ENCODE results near the gene PLA2G3. TPM values are rescaled to one million over a fixed set of nuclear protein-coding genes. Genes with fewer than 3 reads are reported as not detected.

Gene PLA2G3
- total and polyA plus RNA-seq, 2 of the 8 experiments (the other 6 are each of a cell fraction or from before 2014, with no cell fraction given) = 18.1 to 25.9 TPM

- TF ChIP-seq, protein P1, sequence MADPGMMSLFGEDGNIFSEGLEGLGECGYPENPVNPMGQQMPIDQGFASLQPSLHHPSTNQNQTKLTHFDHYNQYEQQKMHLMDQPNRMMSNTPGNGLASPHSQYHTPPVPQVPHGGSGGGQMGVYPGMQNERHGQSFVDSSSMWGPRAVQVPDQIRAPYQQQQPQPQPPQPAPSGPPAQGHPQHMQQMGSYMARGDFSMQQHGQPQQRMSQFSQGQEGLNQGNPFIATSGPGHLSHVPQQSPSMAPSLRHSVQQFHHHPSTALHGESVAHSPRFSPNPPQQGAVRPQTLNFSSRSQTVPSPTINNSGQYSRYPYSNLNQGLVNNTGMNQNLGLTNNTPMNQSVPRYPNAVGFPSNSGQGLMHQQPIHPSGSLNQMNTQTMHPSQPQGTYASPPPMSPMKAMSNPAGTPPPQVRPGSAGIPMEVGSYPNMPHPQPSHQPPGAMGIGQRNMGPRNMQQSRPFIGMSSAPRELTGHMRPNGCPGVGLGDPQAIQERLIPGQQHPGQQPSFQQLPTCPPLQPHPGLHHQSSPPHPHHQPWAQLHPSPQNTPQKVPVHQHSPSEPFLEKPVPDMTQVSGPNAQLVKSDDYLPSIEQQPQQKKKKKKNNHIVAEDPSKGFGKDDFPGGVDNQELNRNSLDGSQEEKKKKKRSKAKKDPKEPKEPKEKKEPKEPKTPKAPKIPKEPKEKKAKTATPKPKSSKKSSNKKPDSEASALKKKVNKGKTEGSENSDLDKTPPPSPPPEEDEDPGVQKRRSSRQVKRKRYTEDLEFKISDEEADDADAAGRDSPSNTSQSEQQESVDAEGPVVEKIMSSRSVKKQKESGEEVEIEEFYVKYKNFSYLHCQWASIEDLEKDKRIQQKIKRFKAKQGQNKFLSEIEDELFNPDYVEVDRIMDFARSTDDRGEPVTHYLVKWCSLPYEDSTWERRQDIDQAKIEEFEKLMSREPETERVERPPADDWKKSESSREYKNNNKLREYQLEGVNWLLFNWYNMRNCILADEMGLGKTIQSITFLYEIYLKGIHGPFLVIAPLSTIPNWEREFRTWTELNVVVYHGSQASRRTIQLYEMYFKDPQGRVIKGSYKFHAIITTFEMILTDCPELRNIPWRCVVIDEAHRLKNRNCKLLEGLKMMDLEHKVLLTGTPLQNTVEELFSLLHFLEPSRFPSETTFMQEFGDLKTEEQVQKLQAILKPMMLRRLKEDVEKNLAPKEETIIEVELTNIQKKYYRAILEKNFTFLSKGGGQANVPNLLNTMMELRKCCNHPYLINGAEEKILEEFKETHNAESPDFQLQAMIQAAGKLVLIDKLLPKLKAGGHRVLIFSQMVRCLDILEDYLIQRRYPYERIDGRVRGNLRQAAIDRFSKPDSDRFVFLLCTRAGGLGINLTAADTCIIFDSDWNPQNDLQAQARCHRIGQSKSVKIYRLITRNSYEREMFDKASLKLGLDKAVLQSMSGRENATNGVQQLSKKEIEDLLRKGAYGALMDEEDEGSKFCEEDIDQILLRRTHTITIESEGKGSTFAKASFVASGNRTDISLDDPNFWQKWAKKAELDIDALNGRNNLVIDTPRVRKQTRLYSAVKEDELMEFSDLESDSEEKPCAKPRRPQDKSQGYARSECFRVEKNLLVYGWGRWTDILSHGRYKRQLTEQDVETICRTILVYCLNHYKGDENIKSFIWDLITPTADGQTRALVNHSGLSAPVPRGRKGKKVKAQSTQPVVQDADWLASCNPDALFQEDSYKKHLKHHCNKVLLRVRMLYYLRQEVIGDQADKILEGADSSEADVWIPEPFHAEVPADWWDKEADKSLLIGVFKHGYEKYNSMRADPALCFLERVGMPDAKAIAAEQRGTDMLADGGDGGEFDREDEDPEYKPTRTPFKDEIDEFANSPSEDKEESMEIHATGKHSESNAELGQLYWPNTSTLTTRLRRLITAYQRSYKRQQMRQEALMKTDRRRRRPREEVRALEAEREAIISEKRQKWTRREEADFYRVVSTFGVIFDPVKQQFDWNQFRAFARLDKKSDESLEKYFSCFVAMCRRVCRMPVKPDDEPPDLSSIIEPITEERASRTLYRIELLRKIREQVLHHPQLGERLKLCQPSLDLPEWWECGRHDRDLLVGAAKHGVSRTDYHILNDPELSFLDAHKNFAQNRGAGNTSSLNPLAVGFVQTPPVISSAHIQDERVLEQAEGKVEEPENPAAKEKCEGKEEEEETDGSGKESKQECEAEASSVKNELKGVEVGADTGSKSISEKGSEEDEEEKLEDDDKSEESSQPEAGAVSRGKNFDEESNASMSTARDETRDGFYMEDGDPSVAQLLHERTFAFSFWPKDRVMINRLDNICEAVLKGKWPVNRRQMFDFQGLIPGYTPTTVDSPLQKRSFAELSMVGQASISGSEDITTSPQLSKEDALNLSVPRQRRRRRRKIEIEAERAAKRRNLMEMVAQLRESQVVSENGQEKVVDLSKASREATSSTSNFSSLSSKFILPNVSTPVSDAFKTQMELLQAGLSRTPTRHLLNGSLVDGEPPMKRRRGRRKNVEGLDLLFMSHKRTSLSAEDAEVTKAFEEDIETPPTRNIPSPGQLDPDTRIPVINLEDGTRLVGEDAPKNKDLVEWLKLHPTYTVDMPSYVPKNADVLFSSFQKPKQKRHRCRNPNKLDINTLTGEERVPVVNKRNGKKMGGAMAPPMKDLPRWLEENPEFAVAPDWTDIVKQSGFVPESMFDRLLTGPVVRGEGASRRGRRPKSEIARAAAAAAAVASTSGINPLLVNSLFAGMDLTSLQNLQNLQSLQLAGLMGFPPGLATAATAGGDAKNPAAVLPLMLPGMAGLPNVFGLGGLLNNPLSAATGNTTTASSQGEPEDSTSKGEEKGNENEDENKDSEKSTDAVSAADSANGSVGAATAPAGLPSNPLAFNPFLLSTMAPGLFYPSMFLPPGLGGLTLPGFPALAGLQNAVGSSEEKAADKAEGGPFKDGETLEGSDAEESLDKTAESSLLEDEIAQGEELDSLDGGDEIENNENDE (IDR thresholded peaks at IDR 0.05; ENCODE audit: insufficient replicate concordance, low read length) = no peak
- no peak for TF ChIP-seq JUND (IDR thresholded peaks at IDR 0.05; ENCODE audit: low read length)
- no peak for TF ChIP-seq CREB1 (IDR thresholded peaks at IDR 0.05)
- TF ChIP-seq SP2 (IDR thresholded peaks at IDR 0.05; ENCODE audit: low read length) = no peak
- TF ChIP-seq RBBP5 (IDR thresholded peaks at IDR 0.05; ENCODE audit: borderline replicate concordance, low read depth, low read length) = no peak
These were observed 2.7 kb upstream of the PLA2G3 start (continued) for GRCh38 chr22:31143038-31143437.

Data from H1 (cell line).